Measurements from ENCODE around the gene DDX51.

The DDX51 gene

DNA sequence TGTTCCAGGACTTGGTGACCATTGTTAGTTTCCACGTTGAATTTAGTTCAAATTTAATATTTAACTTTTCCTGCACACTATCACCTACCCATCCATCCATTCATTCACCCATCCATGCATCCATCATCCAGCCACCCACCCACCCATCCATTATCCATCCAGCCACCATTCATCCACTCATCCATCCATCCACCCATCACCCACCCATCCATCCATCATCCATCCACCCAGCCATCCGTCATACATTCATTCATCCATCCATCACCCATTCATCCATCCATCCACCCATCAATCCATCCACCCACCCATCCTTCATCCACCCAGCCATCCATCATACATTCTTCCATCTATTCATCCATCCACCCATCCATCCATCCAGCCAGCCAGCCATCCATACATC is 22.0 kb upstream of the DDX51 start:
- no peak for DNase-seq

DNA sequence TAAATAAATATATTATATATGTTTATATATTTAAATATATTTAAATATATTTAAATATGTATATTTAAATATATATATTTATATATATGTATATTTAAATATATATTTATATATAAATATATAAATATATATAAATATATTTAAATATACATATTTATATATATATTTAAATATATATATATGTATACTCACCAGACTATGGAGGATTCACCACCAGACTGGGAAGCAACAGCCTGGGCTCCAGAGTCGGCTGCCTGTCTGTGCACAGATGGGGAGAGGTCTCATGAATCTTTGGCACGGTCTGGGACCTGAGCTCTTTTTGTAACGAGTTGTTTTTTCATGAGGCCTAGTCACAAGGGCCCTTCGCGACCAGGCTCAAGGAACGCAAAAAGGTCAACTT is 21.5 kb upstream of the DDX51 start:
- no peak for DNase-seq

DNA sequence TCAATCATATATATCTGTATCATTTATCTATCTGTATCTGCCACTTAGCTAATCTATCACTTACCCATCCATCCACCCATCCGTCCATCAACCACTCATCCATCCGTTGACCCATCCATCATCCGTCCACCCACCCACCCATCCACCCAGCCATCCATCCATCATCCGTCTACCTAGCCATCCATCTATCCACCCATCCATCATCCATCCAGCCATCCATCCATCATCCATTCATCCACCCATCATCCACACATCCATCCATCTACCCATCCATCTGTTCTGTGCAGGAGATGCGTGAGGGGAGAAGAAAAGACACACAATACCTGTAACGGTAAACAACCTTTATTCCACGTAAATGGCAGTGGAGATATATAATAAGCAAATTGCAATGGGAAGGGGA is 20.3 kb upstream of the DDX51 start:
- DNase-seq: no peak

DNA sequence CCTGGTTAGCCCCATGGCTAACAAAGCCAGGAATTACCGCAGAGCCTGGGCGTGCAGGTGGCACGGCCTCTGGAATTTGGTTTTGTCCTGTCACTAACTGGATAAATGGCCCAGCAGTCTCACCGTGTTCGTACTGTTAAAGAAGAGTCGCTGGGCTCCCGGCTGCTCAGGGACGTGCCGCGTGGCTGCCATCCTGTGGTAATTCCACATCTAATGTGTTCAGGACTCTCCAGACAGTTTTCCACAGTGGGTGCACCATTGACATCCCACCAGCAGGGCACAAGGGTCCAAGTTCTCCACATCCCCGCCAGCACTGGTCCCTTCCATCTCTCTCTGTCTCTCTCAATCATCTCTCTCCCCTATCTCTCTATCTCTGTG is 19.8 kb upstream of the DDX51 start:
- no peak for DNase-seq

DNA sequence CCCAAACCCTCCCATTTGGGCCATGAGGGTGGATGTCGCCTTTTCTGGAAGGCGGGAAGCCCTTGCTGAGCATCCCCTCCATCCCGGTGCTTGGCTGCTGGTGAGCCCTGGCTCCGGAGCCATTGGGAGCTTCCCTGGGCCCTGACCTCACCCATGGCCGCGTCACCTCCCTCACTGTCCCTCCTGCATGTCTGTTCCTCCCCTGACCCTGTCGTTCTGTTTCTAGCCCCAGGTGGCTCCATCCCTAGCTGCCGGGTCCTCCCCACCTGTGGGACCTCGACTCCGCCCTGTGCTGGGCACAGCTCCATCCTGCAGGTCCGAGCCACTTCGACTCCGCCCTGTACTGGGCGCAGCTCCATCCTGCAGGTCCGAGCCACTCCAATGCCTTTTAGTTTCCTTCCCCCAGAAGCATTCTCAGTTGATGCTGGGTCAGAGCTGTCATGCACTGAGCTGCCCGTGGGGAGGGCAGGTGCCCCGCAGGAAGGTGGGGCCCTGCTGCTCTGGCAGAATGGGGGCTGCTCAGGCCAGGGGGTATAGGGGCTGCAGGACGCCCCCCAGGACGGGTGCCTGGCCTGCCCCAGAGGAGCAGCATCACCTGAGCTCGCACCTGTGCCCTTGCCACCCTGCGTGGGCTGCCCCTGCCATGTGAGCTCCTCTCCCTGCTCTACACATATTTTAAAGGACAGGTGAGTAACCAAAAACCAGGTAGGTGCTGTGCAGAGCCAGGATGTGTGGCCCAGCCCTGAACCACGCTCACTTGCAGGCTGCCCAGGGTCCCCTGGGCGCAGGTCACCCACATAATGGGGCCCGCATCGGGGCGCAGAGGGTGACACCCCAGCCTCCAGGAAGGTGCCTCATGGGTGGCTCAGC is 19.2 kb upstream of the DDX51 start:
- no peak for DNase-seq

DNA sequence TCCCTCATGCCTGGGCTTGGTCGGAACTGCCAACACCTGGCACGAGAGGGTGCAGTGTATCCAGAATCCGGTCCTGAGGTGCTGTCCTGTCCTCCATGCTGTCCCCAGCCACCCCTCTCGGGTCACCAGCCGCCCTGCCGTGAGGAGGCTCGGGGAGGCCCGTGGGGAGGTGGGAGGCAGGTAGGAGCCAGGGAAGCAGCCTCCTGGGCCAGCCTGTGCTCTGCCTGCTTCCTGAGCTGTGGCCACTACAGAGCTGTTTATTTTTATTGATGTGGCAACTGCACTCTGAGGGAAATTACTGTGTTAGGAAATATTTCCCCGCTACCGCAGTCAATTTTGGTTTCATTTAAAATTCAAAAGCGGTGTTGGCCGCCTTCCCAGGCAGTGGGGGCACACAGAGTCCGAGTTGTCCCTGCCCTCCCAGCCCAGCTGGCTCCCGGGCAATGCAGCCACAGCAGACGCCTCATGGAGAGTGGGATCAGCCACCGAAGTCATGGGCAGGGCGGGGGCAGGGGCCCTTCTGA is 18.5 kb upstream of the DDX51 start:
- DNase-seq: peak in 1 of 2 donors; percentile 37

DNA sequence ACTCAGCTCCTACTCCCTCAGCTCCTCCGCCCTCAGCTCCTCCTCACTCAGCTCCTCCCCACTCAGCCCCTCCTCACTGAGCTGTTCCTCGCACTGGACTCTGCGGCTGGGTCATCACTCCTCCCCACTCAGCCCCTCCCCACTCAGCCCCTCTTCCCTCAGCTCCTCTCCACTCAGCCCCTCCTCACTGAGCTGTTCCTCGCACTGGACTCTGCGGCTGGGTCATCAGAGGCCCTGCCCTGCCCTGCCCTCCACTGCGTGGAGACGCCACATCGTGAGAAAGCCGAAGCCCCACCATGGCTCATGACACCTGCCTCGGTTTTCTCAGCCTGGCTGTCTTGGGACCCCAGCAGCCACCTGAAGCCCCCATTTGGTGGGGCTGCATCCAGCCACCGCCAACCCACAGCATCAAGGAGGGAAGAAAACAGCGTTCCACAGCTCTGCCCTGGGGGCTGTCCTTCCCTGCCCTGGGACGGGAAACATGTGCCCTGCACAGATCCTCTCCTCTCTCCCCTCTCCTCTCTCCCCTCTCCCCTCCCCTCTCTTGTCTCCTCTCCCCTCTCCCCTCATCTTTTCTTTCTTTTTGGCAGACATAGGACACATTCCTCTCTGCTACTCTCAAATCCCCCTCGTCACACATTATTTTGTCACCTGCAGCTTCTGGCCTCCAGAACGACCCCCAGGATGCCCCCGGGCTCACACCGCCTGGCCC is 17.8 kb upstream of the DDX51 start:
- DNase-seq: no peak

DNA sequence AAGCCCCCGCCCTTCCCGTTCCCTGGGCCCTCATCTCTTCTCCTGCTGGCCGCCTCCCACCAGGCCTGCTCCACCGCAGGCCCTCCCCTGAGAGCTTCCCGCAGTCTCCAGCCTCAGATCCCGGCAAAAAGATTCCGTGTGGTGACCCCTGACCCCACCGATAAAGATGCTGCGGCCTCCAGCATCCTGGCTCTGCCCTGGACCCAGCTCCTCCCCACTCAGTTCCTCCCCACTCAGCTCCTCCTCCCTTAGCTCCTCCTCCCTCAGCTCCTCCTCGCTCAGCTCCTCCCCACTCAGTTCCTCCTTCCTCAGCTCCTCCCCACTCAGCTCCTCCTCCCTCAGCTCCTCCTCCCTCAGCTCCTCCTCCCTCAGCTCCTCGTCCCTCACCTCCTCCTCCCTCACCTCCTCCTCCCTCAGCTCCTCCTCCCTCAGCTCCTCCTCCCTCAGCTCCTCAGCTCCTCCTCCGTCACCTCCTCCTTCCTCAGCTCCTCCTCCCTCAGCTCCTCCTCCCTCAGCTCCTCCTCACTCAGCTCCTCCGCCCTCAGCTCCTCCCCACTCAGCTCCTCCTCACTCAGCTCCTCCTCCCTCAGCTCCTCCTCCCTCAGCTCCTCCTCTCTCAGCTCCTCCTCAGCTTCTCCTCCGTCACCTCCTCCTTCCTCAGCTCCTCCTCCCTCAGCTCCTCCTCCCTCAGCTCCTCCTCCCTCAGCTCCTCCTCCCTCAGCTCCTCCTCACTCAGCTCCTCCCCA is 17.1 kb upstream of the DDX51 start:
- DNase-seq: peak in 1 of 2 donors; percentile 13

DNA sequence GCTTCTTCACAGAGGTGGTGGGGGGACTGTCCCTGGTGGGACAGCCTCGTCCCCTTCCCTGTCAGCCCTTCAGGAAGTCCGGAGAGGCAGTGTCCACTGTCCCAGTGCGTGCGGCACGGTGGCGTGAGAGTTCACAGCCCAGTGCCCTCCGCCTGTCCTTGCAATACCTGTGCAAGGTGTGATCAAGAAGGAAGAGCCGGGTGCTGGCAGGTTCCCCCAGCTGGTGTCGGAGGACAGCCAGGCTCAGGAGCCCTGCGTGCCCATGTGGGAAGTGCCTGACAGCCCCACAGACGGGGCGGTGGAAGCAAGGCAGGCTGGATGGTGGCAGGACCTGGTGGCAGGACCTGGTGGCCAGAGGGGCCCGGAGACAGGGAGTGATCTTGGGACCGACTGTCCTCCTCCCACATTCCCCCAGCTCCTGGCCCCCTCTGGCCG is 16.5 kb upstream of the DDX51 start:
- DNase-seq: no peak

DNA sequence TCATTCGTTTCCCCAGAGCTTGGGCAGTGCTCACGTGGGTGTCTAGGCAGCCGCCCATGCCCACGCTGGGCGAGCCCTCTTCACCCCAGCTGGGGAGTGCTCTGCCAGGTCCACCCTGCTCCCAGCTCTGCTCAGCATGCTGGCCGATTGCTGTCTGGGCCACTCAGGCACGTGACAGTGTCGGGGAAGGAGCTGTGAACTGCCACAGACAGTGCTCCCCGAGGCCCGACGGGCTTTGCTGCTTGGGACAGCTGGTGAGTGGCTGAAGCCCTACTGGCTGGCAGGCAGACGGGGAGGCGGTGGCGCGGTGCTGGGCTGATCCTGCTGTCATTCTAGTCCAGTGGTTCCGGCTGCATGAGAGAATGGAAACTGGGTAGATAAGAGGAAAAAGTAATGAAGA is 15.9 kb upstream of the DDX51 start:
- DNase-seq: no peak

DNA sequence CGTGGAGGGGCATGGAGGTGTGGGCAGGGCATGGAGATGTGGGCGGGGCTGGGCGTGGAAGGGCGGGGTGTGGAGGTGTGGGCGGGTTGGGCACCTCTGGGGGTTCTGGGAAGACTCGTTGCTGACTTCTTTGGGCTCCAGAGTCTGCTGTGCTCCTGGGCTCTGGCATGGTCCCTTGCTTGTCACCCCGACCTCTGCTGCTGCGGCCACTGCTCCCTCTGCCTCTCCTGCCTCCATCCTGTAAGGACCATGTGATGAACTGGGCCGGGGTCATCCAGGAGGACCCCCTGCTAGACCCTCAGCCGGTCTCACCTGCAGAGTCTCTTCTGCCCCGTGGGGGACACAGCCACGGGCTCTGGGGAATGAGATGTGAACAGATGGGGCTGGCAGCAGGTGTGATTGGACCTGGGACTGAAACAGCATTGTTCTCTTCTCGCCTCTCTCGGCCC is 15.5 kb upstream of the DDX51 start:
- no peak for DNase-seq

DNA sequence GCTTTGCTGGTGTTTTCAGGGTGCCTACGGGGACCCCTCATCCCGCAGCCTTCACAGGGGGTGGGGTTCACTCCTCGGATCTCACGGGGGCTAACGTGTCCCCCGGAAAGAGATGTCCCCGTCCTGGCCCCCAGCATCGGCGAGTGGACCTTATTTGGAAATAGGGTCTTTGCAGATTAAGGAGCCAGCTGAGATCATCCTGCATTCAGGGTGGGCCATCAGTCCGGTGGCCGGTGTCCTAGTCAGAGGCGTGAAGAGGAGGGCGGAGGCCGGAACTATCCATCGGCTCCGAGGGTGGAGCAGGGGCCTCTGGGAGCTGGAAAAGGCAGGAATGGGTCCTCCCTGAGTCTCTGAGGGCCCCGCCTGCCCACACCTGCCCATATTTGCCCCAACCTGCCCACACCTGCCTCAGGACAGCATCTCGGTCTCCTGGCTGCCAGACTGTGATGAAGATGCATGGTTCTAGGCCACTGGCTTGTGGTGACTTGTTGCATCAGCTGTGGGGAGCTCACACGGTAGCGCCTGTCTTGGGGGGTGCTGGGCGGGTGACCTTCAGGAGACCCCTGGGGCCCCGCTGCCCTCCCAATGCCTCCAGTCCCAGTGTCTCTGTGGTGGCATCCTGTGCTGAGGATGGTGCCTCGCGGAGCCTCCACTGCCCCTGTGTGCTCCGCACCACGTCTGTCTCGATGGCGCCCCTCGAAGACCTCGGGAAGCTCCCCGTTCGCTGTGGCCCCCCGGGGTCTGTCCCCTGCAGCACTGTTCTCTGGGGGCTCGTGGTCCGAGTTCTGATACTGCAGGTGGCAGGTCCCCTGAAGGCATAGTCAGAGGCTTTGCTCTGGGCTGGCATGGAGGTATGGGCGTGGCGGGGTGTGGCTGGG is 14.8 kb upstream of the DDX51 start:
- no peak for DNase-seq

DNA sequence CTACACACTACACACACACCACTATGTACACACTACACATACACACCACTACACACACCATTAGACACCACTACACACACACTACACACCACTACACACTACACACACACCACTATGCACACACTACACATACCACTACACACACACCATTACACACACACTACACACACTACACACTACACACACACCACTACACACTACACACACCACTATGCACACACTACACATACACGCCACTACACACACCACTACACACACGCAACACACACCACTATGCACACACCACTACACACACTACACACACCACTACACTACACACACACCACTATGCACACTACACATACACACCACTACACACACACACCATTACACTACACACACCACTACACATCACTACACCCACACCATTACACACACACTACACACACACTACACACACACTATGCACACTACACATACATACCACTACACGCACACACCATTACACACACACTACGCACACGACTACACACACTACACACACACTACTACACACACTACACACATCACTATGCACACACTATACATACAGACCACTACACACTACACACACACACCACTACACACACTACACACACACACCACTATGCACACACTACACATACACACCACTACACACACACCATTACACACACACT is 13.8 kb upstream of the DDX51 start:
- DNase-seq: no peak

DNA sequence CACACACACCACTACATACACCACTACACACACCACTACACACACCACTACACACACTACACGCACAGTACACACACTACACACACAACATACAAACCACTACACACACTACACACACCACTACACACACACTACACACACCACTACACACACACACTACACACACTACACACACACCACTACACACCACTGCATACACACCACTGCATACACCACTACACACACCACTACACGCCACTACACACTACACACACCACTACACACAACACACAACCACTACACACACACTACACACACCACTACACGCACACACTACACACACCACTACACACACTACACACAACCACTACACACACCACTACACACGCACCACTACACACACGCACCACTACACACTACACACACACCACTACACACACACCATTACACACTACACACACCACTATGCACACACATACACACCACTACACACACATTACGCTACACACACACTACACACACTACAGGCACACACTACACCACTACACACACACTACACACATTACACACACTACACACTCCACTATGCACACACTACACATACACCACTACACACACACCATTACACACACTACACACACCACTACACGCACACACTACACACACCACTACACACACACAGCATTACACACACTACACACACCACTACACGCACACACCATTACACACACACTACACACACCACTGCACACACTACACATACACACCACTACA is 12.6 kb upstream of the DDX51 start:
- no peak for DNase-seq

DNA sequence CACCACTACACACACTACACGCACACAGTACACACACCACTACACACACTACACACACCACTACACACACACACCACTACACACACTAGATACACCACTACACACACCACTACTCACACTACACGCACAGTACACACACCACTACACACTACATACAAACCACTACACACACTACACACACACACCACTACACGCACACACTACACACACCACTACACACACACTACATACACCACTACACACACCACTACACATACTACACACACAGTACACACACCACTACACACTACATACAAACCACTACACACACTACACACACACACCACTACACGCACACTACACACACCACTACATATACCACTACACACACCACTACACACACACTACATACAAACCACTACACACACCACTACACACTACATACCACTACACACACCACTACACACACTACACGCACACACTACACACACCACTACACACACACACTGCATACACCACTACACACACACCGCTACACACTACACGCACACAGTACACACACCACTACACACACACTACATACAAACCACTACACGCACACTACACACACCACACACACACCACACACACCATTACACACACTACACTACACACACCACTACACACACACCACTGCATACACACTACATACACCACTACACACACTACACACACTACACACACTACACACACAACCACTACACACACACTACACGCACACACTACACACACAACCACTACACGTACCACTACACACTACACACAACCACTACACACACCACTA is 11.9 kb upstream of the DDX51 start:
- DNase-seq: no peak

DNA sequence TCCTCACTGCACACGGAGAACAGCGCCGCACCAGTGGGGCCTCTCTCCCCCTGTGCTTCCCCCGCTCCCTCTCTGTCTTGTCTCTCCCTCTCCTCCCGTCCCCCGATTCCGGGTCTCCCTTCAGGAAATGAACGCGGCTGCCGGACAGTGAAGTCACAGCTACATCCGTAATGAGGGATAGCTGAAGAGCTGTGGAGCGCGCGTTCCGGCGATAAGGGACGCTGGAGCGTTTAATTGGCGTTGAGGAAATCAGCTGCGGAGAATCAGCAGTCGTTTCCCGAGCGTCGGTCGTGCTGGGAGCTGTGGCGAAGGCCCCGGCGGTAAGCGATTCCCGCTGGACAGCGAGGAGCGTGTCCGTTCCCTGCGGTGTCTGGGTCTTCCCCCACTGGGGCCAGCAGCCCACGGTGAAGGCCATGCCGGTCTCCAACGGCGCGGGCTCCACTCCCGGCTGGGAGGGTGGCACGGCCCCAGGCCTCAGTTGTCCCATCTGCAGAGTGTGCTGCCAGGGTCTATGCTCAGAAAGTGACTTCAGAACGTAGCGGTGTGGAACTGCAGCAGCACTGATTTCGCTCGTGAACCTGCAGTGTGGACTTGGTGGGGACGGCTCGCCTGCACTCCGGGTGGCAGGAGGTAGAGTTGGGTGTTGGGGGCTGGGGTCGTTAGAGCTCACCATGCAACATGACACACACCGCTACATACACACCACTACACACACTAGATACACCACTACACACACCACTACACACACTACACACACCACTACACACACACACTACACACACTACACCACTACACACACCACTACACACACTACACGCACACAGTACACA is 11.0 kb upstream of the DDX51 start:
- no peak for DNase-seq

DNA sequence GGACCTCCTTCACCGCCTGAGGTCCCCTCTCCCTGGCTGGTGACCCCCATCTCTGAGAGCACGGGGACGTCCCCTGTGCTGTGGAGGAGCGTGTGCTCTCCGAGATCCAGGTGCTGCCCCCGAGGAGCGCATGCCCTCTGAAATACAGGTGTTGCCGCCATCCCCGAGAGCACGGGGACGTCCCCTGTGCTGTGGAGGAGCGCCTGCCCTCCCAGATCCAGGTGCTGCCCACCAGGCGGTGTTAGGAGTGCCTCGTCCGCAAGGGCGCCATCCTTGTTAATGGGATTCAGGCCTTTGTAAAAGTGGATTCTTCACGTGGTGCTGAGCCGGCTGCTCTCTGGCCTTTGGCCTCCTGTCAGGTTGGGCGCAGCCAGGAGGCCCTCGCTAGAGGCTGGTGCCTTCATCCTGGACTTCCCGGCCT is 10.2 kb upstream of the DDX51 start:
- no peak for DNase-seq

DNA sequence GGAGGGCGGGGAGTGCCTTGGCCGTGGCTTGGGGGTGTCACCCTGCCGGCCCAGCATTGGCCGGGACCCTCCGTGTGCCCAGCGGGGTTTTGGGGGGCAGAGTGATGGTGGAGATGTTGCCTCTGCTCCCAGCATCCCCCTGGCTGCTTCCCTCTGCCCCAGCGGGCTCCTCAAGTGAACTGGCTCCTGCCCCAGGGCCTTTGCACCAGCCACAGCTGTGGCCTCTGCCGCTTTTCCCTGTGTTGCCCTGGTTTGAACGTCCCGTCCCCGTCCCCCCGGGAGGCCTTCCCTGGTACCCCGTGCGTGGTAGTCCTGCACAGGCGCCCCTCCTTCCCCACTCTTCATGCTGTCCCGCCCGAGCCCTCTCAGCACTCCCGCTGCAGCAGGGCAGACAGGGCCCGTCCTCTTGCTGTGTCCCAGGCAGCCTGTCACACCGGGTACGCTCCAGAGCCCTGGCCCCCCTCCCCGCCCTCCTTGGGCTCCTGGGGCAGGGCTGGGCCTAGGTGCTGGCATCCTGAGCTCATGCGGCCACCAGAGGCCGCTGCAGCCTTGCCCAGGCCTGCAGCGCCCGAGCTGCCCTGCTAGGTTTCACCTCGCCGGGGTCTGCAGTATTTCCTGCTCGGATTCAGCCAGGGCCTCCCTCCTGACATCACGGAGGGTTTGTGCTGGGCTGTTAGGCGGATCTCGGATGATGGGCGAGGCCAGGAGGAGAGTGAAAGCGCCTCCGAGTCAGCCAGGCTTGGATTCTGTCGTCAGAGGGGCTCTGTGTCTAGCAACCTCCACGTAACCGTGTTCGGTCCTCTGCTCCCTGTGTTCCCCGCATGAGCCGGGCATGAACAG is 9.6 kb upstream of the DDX51 start:
- peak; percentile 72 to 78 for DNase-seq
